Endothelial cell (in vitro differentiated cells): ENCODE results near the gene VRK3. TPM values are rescaled to one million over a fixed set of nuclear protein-coding genes. Genes with fewer than 3 reads are reported as not detected.

ENCODE experiments used
- DNase-seq: peaks from one replicate; pipeline ENCODE4 v3.0.0; 2021; ENCODE audit warnings: low spot score
- H3K27ac Mint-ChIP-seq: one replicate; pipeline ENCODE4 v1.8.0; 2021; ENCODE audit warnings: mixed read lengths, inconsistent platforms; ENCODE audit not compliant: unreplicated experiment
- H3K27me3 Mint-ChIP-seq: one replicate; pipeline ENCODE4 v1.8.0; 2021; ENCODE audit warnings: mild to moderate bottlenecking, moderate library complexity, mixed read lengths, inconsistent platforms; ENCODE audit not compliant: unreplicated experiment
- H3K36me3 Mint-ChIP-seq: one replicate; pipeline ENCODE4 v1.8.0; 2021; ENCODE audit warnings: mild to moderate bottlenecking, low read depth, mixed read lengths, inconsistent platforms; ENCODE audit not compliant: unreplicated experiment
- H3K4me1 Mint-ChIP-seq: one replicate; pipeline ENCODE4 v1.8.0; 2021; ENCODE audit warnings: mild to moderate bottlenecking, mixed read lengths, inconsistent platforms; ENCODE audit not compliant: unreplicated experiment
- H3K4me3 Mint-ChIP-seq: one replicate; pipeline ENCODE4 v1.8.0; 2021; ENCODE audit warnings: mild to moderate bottlenecking, mixed read lengths, inconsistent platforms; ENCODE audit not compliant: unreplicated experiment
- H3K9me3 Mint-ChIP-seq: one replicate; pipeline ENCODE4 v1.8.0; 2021; ENCODE audit warnings: mixed read lengths, inconsistent platforms; ENCODE audit not compliant: unreplicated experiment
- CTCF ChIP-seq: fragments of 200-600 bp; sonication (generic); IDR thresholded peaks from one replicate; pipeline ENCODE4 v1.5.0; 2021; ENCODE audit warnings: antibody characterized with exemption; ENCODE audit not compliant: unreplicated experiment
- total RNA-seq: library from RNA; stranded (reverse); fragmentation: NEBNext Ultra II Directional; extraction: Animal tissue kit (Norgen Biotek cat#: 25700); gene quantifications from one replicate; pipeline ENCODE4 v1.2.1, GENCODE V29; 2021; ENCODE audit not compliant: unreplicated experiment

VRK3 gene
- total RNA-seq, 1 donor from 2014 or later: 51.2 TPM

GRCh38 chr19:50001775-50002174, 23.4 kb downstream of the VRK3 start:
- H3K36me3 Mint-ChIP-seq: peaks cover 37% of the 10 kb centered on the region
- H3K27ac Mint-ChIP-seq: no peak overlapping the region
- no peak for TF ChIP-seq CTCF
- no peaks in the 10 kb centered on the region for H3K4me1 Mint-ChIP-seq
- no peak overlapping the region for H3K4me3 Mint-ChIP-seq
- no peak for DNase-seq
- peaks cover 3% of the 10 kb centered on the region for H3K27me3 Mint-ChIP-seq
- no peaks in the 10 kb centered on the region for H3K9me3 Mint-ChIP-seq

- H3K9me3 Mint-ChIP-seq: no peaks in the 10 kb centered on the region
- DNase-seq: no peak
- H3K4me1 Mint-ChIP-seq: no peaks in the 10 kb centered on the region
- no peak for TF ChIP-seq CTCF
- no peak overlapping the region for H3K4me3 Mint-ChIP-seq
- no peak overlapping the region for H3K27ac Mint-ChIP-seq
- H3K36me3 Mint-ChIP-seq: peaks cover 37% of the 10 kb centered on the region
- peaks cover 3% of the 10 kb centered on the region for H3K27me3 Mint-ChIP-seq
Observed at GRCh38 chr19:50000841-50001557, 24.2 kb downstream of the VRK3 start.

GRCh38 chr19:50000038-50000840, 24.9 kb downstream of the VRK3 start:
- no peaks in the 10 kb centered on the region for H3K9me3 Mint-ChIP-seq
- H3K4me3 Mint-ChIP-seq: peak overlapping the region; percentile 37
- DNase-seq: no peak
- TF ChIP-seq CTCF: no peak
- H3K36me3 Mint-ChIP-seq: peaks cover 37% of the 10 kb centered on the region
- no peak overlapping the region for H3K27ac Mint-ChIP-seq
- H3K4me1 Mint-ChIP-seq: no peaks in the 10 kb centered on the region
- H3K27me3 Mint-ChIP-seq: peaks cover 3% of the 10 kb centered on the region

- no peak for DNase-seq
- H3K27me3 Mint-ChIP-seq: peaks cover 4% of the 10 kb centered on the region
- no peak for TF ChIP-seq CTCF
- H3K4me3 Mint-ChIP-seq: no peak overlapping the region
- no peaks in the 10 kb centered on the region for H3K9me3 Mint-ChIP-seq
- no peak overlapping the region for H3K27ac Mint-ChIP-seq
- peaks cover 36% of the 10 kb centered on the region for H3K36me3 Mint-ChIP-seq
- no peaks in the 10 kb centered on the region for H3K4me1 Mint-ChIP-seq
Observed at GRCh38 chr19:49999371-50000010, 25.7 kb downstream of the VRK3 start.
